CD14-positive monocyte (primary cell): Measurements from ENCODE around the gene MORN3. TPM values are rescaled to one million over a fixed set of nuclear protein-coding genes. Genes with fewer than 3 reads are reported as not detected.

ENCODE experiments used
- DNase-seq, 3 donors: peaks; one replicate each; pipeline ENCODE4 v3.0.0-alpha.2; 2011 to 2022
- H2AFZ ChIP-seq: 2 replicates; pipeline ENCODE4 v1.6.0; 2012; ENCODE audit warnings: mild to moderate bottlenecking, low read depth, low read length, inconsistent platforms; ENCODE audit not compliant: insufficient read depth, poor library complexity, severe bottlenecking
- H3K27ac ChIP-seq, 2 donors: 1 replicate in 1 of 2; 2 replicates in 1 of 2; pipeline ENCODE4 v1.5.1; 2012 to 2013; ENCODE audit warnings: low read length in 2 of 2, control low read depth in 1 of 2, inconsistent platforms in 1 of 2, low read depth in 1 of 2, mild to moderate bottlenecking in 1 of 2
- H3K27me3 ChIP-seq, 2 donors: one replicate each; pipeline versions ENCODE4 v1.6.0 to v1.6.1; 2011 to 2013; ENCODE audit warnings: low read length in 2 of 2; ENCODE audit not compliant: control insufficient read depth in 2 of 2, insufficient read depth in 2 of 2
- H3K36me3 ChIP-seq, 2 donors: replicated peaks in 1 of 2; 1 replicate in 1 of 2; 2 replicates in 1 of 2; pipeline versions ENCODE4 v1.5.1 to v1.6.1; 2012 to 2013; ENCODE audit warnings: low read length in 2 of 2, control low read depth in 1 of 2, inconsistent platforms in 1 of 2, mild to moderate bottlenecking in 1 of 2; ENCODE audit not compliant: insufficient read depth in 2 of 2, control insufficient read depth in 1 of 2
- H3K4me1 ChIP-seq, 2 donors: 1 replicate in 1 of 2; 2 replicates in 1 of 2; pipeline versions ENCODE4 v1.5.1 to v1.6.1; 2012 to 2013; ENCODE audit warnings: low read length in 2 of 2, control low read depth in 1 of 2, inconsistent platforms in 1 of 2, mild to moderate bottlenecking in 1 of 2, moderate library complexity in 1 of 2; ENCODE audit not compliant: insufficient read depth in 2 of 2, control insufficient read depth in 1 of 2
- H3K4me2 ChIP-seq: replicated peaks from 2 replicates; pipeline ENCODE3; 2012; ENCODE audit warnings: low read length, moderate library complexity, mild to moderate bottlenecking; ENCODE audit not compliant: poor library complexity, severe bottlenecking; ENCODE audit errors: extremely low read depth
- H3K4me3 ChIP-seq, 3 experiments: fragments of 200-600 bp in 1 of 3; sonication (generic) in 1 of 3; replicated peaks in 1 of 3; 1 replicate in 2 of 3; 2 replicates in 1 of 3; pipeline ENCODE4 v1.5.1; 2011 to 2013; ENCODE audit warnings: low read length in 3 of 3, mild to moderate bottlenecking in 3 of 3, control low read depth in 2 of 3, low read depth in 2 of 3, inconsistent platforms in 1 of 3, moderate library complexity in 1 of 3
- H3K79me2 ChIP-seq: 2 replicates; pipeline ENCODE4 v1.6.0; 2012; ENCODE audit warnings: mild to moderate bottlenecking, control low read depth, inconsistent platforms, low read length, moderate library complexity; ENCODE audit not compliant: insufficient read depth
- H3K9ac ChIP-seq: 2 replicates; pipeline ENCODE4 v1.6.0; 2017; ENCODE audit warnings: low read length, mild to moderate bottlenecking; ENCODE audit not compliant: insufficient read depth, poor library complexity, severe bottlenecking
- H3K9me3 ChIP-seq, 2 donors: replicated peaks in 1 of 2; 1 replicate in 1 of 2; 2 replicates in 1 of 2; pipeline versions ENCODE4 v1.5.1 to v1.6.1; 2012 to 2013; ENCODE audit warnings: low read length in 2 of 2, control low read depth in 1 of 2; ENCODE audit not compliant: control insufficient read depth in 1 of 2, insufficient read depth in 1 of 2
- H4K20me1 ChIP-seq: 2 replicates; pipeline ENCODE4 v1.6.0; 2012; ENCODE audit warnings: mild to moderate bottlenecking, low read length, control low read depth, moderate library complexity; ENCODE audit not compliant: insufficient read depth
- H3K27ac Mint-ChIP-seq, 7 donors: one replicate each; pipeline ENCODE4 v1.8.0; 2020; ENCODE audit warnings: mild to moderate bottlenecking in 7 of 7, mixed read lengths in 7 of 7, moderate library complexity in 6 of 7, inconsistent platforms in 2 of 7
- H3K27me3 Mint-ChIP-seq, 3 donors: one replicate each; pipeline ENCODE4 v1.8.0; 2021 to 2022; ENCODE audit warnings: low read depth in 3 of 3, mild to moderate bottlenecking in 3 of 3, mixed read lengths in 3 of 3, moderate library complexity in 3 of 3, inconsistent platforms in 1 of 3
- H3K36me3 Mint-ChIP-seq, 2 donors: one replicate each; pipeline ENCODE4 v1.8.0; 2020; ENCODE audit warnings: mixed read lengths in 2 of 2, inconsistent platforms in 1 of 2, mild to moderate bottlenecking in 1 of 2
- H3K4me1 Mint-ChIP-seq: one replicate; pipeline ENCODE4 v1.8.0; 2020; ENCODE audit warnings: mild to moderate bottlenecking, mixed read lengths
- H3K4me3 Mint-ChIP-seq, 2 donors: one replicate each; pipeline ENCODE4 v1.8.0; 2020; ENCODE audit warnings: mild to moderate bottlenecking in 2 of 2, mixed read lengths in 2 of 2, moderate library complexity in 1 of 2
- H3K9me3 Mint-ChIP-seq, 7 donors: one replicate each; pipeline ENCODE4 v1.8.0; 2020 to 2022; ENCODE audit warnings: mixed read lengths in 7 of 7, mild to moderate bottlenecking in 6 of 7, moderate library complexity in 6 of 7, inconsistent platforms in 2 of 7
- CTCF ChIP-seq: fragments of 200-600 bp; IDR thresholded peaks from one replicate; pipeline ENCODE4 v1.8.0; 2022; ENCODE audit warnings: antibody characterized with exemption, mild to moderate bottlenecking
- WGBS: methylation state at CpG from one replicate; pipeline ENCODE4 v1.1.5; 2013; ENCODE audit warnings: missing lambda C conversion rate; ENCODE audit not compliant: insufficient coverage; 5-methylcytosine and 5-hydroxymethylcytosine counted together
- intact Hi-C, 2 donors: fragments of 100-400 bp; cut with micrococcal nuclease; formaldehyde crosslinking; loops; one replicate each; pipeline versions ENCODE4 v1.15.0 to v1.15.1; 2023
- polyA minus RNA-seq: library from RNA; depleted of rRNA, polyadenylated mRNA; stranded (reverse); fragments of >200 nt; gene quantifications from 2 replicates; pipeline ENCODE4 v1.2.3, GENCODE V29; 2012
- polyA plus RNA-seq, 3 donors: library from polyadenylated mRNA; depleted of rRNA in 1 of 3; unstranded in 2 of 3; stranded (reverse) in 1 of 3; fragments of 300-500 nt in 2 of 3; fragments of >200 nt in 1 of 3; fragmentation: Illumina TruSeq in 2 of 3; gene quantifications; 1 replicate in 2 of 3; 2 replicates in 1 of 3; pipeline ENCODE4 v1.2.3, GENCODE V29; 2012 to 2021
- total RNA-seq, 12 experiments: library from RNA in 1 of 12; stranded (reverse) in 1 of 12; fragments of 120-200 nt in 1 of 12; gene quantifications; one replicate each; pipeline ENCODE4 v1.2.4 and lab custom pipeline; 2013 to 2026; ENCODE audit warnings: mixed read lengths in 6 of 12, inconsistent platforms in 1 of 12

Gene MORN3, protein sequence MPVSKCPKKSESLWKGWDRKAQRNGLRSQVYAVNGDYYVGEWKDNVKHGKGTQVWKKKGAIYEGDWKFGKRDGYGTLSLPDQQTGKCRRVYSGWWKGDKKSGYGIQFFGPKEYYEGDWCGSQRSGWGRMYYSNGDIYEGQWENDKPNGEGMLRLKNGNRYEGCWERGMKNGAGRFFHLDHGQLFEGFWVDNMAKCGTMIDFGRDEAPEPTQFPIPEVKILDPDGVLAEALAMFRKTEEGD
- total RNA-seq (2013): 0.21 TPM
- polyA plus RNA-seq (under 1 TPM in 1 of 3 donors, not detected in 2; 0.17 TPM), polyA minus RNA-seq (not detected in 2 replicates), total RNA-seq (lab: John Stamatoyannopoulos, UW) (0 to 1.3 (median 0.20) reads per million in 11 experiments)

DNA sequence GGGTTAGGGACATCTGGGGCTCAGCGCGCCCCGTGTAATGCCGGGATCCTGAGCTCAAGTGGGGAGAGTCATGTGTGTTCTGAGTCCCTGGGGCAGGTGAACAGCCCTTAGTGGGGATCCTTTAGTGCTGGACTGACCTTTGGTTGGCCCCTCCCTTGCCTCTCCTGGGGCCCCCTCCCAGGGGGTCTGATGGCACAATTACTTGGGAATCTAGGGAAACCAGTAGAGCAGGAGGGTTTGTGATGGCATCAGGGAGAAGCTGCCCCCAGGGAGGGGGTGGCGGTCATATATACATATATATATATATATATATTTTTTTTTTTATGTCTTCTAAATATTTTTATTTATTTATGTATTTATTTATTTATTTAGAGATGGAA, at the start of gene MORN3:
MORN3 (minus strand) TSS at position 134 of the 380 bp plus-strand sequence. CDS start 171 bp downstream, outside the sequence.
- Mint-ChIP-seq H3K4me1 (peaks cover 45% of the 10 kb centered on the region), H3K4me3 (no peak within 1 kb of the TSS), H3K9me3 (peaks cover 0 to 2% (median 0%) of the 10 kb centered on the region in 7 donors), H3K27me3 (peaks cover 0 to 6% (median 5%) of the 10 kb centered on the region in 3 donors), H3K27ac (peak within 1 kb of the TSS in 5 of 7 donors; percentile 60 to 79 (median 61)), H3K36me3 (peaks cover 9 to 15% of the 10 kb centered on the region in 2 donors)
- peaks cover 34 to 45% of the 10 kb centered on the region in 2 donors for H3K4me1 ChIP-seq
- no peak within 1 kb of the TSS for H2AFZ ChIP-seq
- no peak within 1 kb of the TSS for H3K9ac ChIP-seq
- no peaks in the 10 kb centered on the region for H3K27me3 ChIP-seq
- no peak for TF ChIP-seq CTCF
- peaks cover 25% of the 10 kb centered on the region for H3K79me2 ChIP-seq
- H3K27ac ChIP-seq: no peak within 1 kb of the TSS
- intact Hi-C loops: loop anchor here in 1 of 2 donors (5.0 kb wide), 1 partner anchor 172 kb away; no protein-coding TSS in a partner anchor
- H3K36me3 ChIP-seq: peaks cover 0 to 2% of the 10 kb centered on the region in 2 donors
- no peak for DNase-seq
- no peak within 1 kb of the TSS for H3K4me3 ChIP-seq
- 97% methylated on average over 4 of the region's 5 CpGs for WGBS
- no peak within 1 kb of the TSS for H3K4me2 ChIP-seq
- no peaks in the 10 kb centered on the region for H3K9me3 ChIP-seq
- no peaks in the 10 kb centered on the region for H4K20me1 ChIP-seq

- WGBS: 85% methylated on average over 3 of the region's 3 CpGs
- no peaks in the 10 kb centered on the region for H3K36me3 Mint-ChIP-seq
- peaks cover under 1 to 2% of the 10 kb centered on the region in 2 donors for H3K4me1 ChIP-seq
- H3K9ac ChIP-seq: no peak overlapping the region
- intact Hi-C loops: loop anchor here in 1 of 2 donors (10.0 kb wide), 1 partner anchor 166 kb away; the partner anchor contains the start of gene PSMD9
- no peaks in the 10 kb centered on the region for H3K79me2 ChIP-seq
- no peak overlapping the region for H2AFZ ChIP-seq
- no peak overlapping the region for H3K27ac ChIP-seq
- H3K27ac Mint-ChIP-seq: peak overlapping the region in 1 of 7 donors; percentile 35
- H3K36me3 ChIP-seq: no peaks in the 10 kb centered on the region
- H3K27me3 ChIP-seq: no peaks in the 10 kb centered on the region
- no peaks in the 10 kb centered on the region for H3K9me3 ChIP-seq
- H3K4me1 Mint-ChIP-seq: peaks cover 10% of the 10 kb centered on the region
- peaks cover 0 to 2% (median under 1%) of the 10 kb centered on the region in 3 donors for H3K27me3 Mint-ChIP-seq
- no peak overlapping the region for H3K4me3 Mint-ChIP-seq
- no peak for DNase-seq
- TF ChIP-seq CTCF: no peak
- H3K4me3 ChIP-seq: no peak overlapping the region
- H3K9me3 Mint-ChIP-seq: peaks cover 0 to 3% (median 0%) of the 10 kb centered on the region in 7 donors
- H3K4me2 ChIP-seq: no peak overlapping the region
- H4K20me1 ChIP-seq: no peaks in the 10 kb centered on the region
These were observed 49.3 kb upstream of the MORN3 start for GRCh38 chr12:121718653-121719239.
